ENCODE data around the gene DNAH5. TPM values are rescaled to one million over a fixed set of nuclear protein-coding genes. Genes with fewer than 3 reads are reported as not detected.

Gene DNAH5
- total RNA-seq, 1 donor from 2014 or later, result 0.50 TPM

GRCh38 chr5:13865312-13865711 lies 79.2 kb downstream of the DNAH5 start:
- Mint-ChIP-seq H3K36me3 (ENCODE audit: low read depth) (no peaks in the 10 kb centered on the region), H3K4me3 (ENCODE audit: unreplicated experiment) (no peak overlapping the region), H3K4me1 (ENCODE audit: low read depth) (no peaks in the 10 kb centered on the region), H3K9me3 (ENCODE audit: low read depth) (no peaks in the 10 kb centered on the region), H3K27me3 (ENCODE audit: low read depth) (peaks cover 9% of the 10 kb centered on the region), H3K27ac (ENCODE audit: unreplicated experiment) (no peak overlapping the region)
- DNase-seq (ENCODE audit: low spot score), result no peak
- TF ChIP-seq, protein P1, sequence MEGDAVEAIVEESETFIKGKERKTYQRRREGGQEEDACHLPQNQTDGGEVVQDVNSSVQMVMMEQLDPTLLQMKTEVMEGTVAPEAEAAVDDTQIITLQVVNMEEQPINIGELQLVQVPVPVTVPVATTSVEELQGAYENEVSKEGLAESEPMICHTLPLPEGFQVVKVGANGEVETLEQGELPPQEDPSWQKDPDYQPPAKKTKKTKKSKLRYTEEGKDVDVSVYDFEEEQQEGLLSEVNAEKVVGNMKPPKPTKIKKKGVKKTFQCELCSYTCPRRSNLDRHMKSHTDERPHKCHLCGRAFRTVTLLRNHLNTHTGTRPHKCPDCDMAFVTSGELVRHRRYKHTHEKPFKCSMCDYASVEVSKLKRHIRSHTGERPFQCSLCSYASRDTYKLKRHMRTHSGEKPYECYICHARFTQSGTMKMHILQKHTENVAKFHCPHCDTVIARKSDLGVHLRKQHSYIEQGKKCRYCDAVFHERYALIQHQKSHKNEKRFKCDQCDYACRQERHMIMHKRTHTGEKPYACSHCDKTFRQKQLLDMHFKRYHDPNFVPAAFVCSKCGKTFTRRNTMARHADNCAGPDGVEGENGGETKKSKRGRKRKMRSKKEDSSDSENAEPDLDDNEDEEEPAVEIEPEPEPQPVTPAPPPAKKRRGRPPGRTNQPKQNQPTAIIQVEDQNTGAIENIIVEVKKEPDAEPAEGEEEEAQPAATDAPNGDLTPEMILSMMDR (IDR thresholded peaks at IDR 0.05), result no peak

DNA sequence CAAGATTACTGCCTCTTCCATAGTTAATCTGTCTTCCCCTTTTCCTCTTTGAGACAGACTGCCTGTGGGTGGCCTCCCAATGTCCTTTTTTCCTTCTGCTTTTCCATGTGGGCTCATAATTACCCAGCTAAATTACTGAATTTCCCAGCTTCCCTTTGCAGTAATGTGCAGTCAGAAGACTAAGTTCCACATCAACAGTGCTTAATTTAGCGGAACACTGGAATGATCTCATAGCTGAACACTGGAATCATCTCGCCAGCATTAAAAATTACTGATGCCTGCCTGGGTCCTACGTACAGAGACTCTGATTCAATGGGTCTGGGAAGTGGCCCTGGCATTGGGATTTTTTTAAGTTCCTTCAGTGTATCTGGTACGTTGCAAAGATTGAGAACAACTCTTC lies 84.3 kb downstream of the DNAH5 start:
- H3K27me3 Mint-ChIP-seq (ENCODE audit: low read depth), result peaks cover 16% of the 10 kb centered on the region
- H3K36me3 Mint-ChIP-seq (ENCODE audit: low read depth), result peaks cover 1% of the 10 kb centered on the region
- H3K9me3 Mint-ChIP-seq (ENCODE audit: low read depth), result peaks cover 11% of the 10 kb centered on the region
- H3K4me3 Mint-ChIP-seq (ENCODE audit: unreplicated experiment), result no peak overlapping the region
- no peak overlapping the region for H3K27ac Mint-ChIP-seq (ENCODE audit: unreplicated experiment)
- no peaks in the 10 kb centered on the region for H3K4me1 Mint-ChIP-seq (ENCODE audit: low read depth)
- TF ChIP-seq, protein P1 (IDR thresholded peaks at IDR 0.05), result no peak
- DNase-seq (ENCODE audit: low spot score), result no peak

- no peak overlapping the region for H3K4me3 Mint-ChIP-seq (ENCODE audit: unreplicated experiment)
- peaks cover 17% of the 10 kb centered on the region for H3K27me3 Mint-ChIP-seq (ENCODE audit: low read depth)
- H3K36me3 Mint-ChIP-seq (ENCODE audit: low read depth), result peaks cover 1% of the 10 kb centered on the region
- no peak for DNase-seq (ENCODE audit: low spot score)
- TF ChIP-seq, protein P1 (IDR thresholded peaks at IDR 0.05), result no peak
- peaks cover 11% of the 10 kb centered on the region for H3K9me3 Mint-ChIP-seq (ENCODE audit: low read depth)
- no peak overlapping the region for H3K27ac Mint-ChIP-seq (ENCODE audit: unreplicated experiment)
- H3K4me1 Mint-ChIP-seq (ENCODE audit: low read depth), result no peaks in the 10 kb centered on the region
Measured at GRCh38 chr5:13859270-13860065, 85.0 kb downstream of the DNAH5 start.

GRCh38 chr5:13843175-13843846 lies 101.2 kb downstream of the DNAH5 start:
- TF ChIP-seq, protein P1 (IDR thresholded peaks at IDR 0.05), result no peak
- Mint-ChIP-seq H3K4me3 (ENCODE audit: unreplicated experiment) (no peak overlapping the region), H3K9me3 (ENCODE audit: low read depth) (no peaks in the 10 kb centered on the region), H3K27ac (ENCODE audit: unreplicated experiment) (no peak overlapping the region), H3K4me1 (ENCODE audit: low read depth) (no peaks in the 10 kb centered on the region), H3K36me3 (ENCODE audit: low read depth) (no peaks in the 10 kb centered on the region), H3K27me3 (ENCODE audit: low read depth) (peaks cover 9% of the 10 kb centered on the region)
- no peak for DNase-seq (ENCODE audit: low spot score)

- no peak for DNase-seq (ENCODE audit: low spot score)
- Mint-ChIP-seq H3K27ac (ENCODE audit: unreplicated experiment) (no peak overlapping the region), H3K36me3 (ENCODE audit: low read depth) (no peaks in the 10 kb centered on the region), H3K27me3 (ENCODE audit: low read depth) (peaks cover 26% of the 10 kb centered on the region), H3K9me3 (ENCODE audit: low read depth) (peaks cover 10% of the 10 kb centered on the region), H3K4me1 (ENCODE audit: low read depth) (no peaks in the 10 kb centered on the region), H3K4me3 (ENCODE audit: unreplicated experiment) (no peak overlapping the region)
- TF ChIP-seq, protein P1 (IDR thresholded peaks at IDR 0.05), result no peak
Measured at GRCh38 chr5:13833440-13833839, 111.0 kb downstream of the DNAH5 start.

All from chondrocyte (in vitro differentiated cells).